HG03066 (cell line): ENCODE data around the gene STARD13.

Source experiments
- ATAC-seq: cut with Tn5 transposase; IDR thresholded peaks from one replicate; pipeline ENCODE4 v1.9.1; 2021; ENCODE audit warnings: low read depth; ENCODE audit not compliant: unreplicated experiment

The STARD13 gene

DNA sequence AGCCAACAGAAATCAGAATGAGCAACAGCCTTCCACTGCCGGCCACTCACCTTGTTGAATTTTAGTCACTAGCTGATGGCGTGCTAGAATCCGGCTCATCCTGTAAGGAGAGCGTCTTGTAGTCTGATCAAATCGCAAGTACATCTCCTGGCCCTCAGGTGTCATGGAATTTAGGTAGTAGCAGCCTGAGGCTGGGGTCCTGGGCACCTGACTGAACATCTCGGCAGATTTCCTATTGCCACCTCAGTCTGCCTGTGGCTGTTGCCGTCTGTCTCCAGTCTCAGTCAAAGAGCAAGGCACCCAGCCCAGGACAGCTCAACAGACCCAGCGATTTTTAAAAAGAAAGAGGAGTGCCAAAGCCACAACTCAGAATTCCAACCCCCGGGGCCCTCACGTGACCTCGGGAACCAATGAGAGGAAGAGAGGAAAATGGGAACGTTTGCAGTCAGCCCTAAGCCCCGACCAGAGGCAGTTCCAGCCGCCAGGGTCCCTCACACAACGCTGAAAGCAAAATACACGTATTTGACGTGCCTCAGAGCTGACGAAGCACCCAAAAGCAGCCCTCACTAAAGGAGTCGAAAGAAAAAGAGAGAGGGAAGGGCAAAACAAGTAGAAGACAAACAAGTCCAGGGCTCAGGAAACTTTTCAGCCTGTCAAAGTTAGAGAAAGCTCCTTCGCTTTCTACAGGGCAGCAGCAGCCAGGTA lies at the start of gene STARD13:
TSS of gene STARD13 (minus strand) at position 336 of the 705 bp plus-strand sequence. CDS start at position 219, 117 bp downstream.
- ATAC-seq = peak; percentile 76

- ATAC-seq = no peak
Observed at GRCh38 chr13:33334831-33335230, 49.3 kb upstream of the STARD13 start.

DNA sequence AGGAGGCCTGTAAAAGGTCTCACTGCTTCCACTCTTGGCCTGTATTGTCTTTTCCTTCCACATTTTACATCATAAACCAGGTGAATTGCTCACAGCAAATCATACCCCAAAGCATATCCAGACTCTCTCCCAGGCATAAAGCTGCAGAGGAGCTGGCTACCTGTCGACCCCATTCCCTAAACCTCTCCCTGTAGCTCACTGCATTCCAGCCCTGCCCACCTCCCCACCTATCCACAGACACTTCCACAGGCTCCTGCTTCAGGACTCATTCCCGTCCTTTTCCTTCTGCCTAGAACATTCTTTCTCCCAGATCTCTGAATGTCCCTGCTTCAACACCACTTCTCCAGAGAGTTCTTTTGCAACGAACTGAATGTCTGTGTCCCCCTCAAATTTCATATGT lies 46.4 kb upstream of the STARD13 start:
- no peak for ATAC-seq

- no peak for ATAC-seq
Observed at GRCh38 chr13:33330483-33330882, 44.9 kb upstream of the STARD13 start.

- ATAC-seq = no peak
Observed at GRCh38 chr13:33328701-33329100, 43.1 kb upstream of the STARD13 start.

- ATAC-seq = no peak
Observed at GRCh38 chr13:33326723-33327122, 41.2 kb upstream of the STARD13 start.

DNA sequence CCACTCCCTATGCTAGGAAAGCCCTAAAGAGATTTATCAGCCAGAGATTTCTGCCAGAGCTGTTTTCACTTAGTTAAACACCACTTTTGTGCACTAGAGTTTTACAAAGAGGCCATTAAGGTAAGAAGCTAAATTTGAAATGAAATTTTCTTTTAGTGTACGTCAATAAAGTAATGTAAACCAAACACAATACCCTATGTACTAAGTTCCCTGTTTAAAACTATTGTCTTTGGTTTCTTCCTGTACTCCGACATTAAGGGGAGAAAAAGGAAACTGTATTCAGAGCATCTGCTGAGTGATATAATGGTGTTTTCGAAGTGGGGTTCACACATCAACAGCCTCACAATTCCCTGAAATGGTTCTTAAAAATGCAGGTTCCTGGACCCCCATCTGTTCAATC lies 40.7 kb upstream of the STARD13 start:
- ATAC-seq = no peak

- ATAC-seq = no peak
Observed at GRCh38 chr13:33323801-33324510, 38.4 kb upstream of the STARD13 start.

DNA sequence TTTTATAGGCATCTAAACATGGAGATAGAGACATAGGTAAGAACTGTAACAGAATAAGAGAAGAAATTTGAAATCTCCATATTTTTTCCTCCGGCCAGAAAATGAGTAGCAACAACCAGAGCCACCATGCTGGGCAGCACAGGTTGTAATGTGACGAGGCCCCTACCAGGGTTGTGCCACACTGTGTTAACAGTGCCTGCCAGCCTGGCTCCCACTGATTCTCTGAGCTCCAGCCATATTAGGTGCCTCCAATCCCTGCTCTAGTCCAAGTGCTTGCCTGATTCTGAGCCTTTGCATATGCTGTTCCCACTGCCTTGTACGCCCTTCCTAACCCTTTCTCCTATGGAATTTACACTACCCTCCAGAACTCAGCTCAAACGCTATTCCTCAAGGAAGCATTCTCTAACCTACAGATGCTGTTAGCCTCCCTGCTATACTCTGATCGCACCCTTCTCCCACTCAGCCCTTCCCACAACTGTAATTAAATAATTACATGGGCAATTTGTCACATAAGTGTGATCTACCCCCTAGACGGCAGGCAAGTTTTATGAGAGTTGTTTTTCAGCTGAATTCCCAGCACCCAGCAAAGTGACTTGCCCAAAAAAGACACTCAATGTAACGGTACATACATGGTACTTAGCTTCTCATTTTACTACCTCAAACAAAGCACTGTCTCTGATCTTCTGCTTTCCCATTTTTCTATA lies 37.6 kb upstream of the STARD13 start:
- no peak for ATAC-seq

GRCh38 chr13:33322543-33322809 lies 36.9 kb upstream of the STARD13 start:
- no peak for ATAC-seq

- no peak for ATAC-seq
Observed at GRCh38 chr13:33321686-33322542, 36.4 kb upstream of the STARD13 start.

- no peak for ATAC-seq
Observed at GRCh38 chr13:33319859-33320258, 34.3 kb upstream of the STARD13 start.

DNA sequence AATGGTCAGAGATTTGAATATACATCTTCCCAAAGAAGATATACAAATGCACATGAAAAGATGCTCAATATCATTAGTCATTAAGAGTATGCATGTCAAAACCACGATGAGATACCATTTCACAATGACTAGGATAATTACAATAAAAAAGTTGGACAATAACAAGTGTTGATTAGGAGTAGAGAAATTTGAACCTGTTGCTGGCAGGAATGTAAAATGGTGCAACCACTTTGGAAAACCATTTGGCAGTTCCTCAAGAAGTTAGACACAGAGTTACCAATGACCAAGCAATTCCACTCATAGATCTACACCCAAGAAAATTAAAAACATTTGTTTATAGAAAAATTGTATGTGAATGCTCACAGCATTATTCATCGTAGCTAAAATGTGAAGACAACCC lies 33.2 kb upstream of the STARD13 start:
- no peak for ATAC-seq

DNA sequence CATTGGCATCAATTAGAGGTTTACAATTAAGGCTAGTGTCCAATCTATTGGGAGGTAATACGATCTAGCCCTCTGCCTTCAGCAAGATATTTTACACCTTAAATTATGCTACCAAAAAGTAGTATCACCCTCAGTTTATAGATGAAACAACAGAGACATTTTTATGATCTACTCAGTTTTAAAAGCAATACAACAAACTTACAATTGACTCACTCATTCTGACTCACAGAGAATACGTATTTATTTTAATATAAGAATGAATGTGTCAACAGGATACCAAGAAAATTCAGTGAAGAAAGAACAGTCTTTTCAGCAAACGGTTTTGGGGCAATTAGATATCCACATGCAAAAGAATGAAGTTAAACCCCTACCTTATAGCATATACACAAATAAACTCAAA lies 32.5 kb upstream of the STARD13 start:
- no peak for ATAC-seq

- ATAC-seq = no peak
Observed at GRCh38 chr13:33316890-33317289, 31.3 kb upstream of the STARD13 start.

- no peak for ATAC-seq
Observed at GRCh38 chr13:33313504-33313903, 27.9 kb upstream of the STARD13 start.

- no peak for ATAC-seq
Observed at GRCh38 chr13:33312861-33313212, 27.3 kb upstream of the STARD13 start.

- no peak for ATAC-seq
Observed at GRCh38 chr13:33312150-33312860, 26.8 kb upstream of the STARD13 start.

DNA sequence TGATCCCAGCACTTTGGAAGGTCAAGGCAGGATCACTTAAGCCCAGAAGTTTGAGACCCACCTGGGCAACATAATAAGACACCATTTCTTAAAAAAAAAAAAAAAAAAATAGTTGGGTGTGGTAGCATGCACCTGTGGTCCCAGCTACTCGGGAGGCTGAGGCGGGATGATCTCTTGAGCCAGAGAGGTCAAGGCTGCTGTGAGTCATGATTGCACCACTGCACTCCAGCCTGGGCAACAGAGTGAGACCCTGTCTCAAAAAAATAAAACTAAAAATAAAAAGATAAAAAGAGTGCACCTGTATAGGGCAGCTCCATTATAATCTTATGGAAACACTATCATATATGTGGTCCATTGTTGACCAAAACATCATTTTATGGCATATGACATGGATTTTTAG lies 25.5 kb upstream of the STARD13 start:
- ATAC-seq = no peak

DNA sequence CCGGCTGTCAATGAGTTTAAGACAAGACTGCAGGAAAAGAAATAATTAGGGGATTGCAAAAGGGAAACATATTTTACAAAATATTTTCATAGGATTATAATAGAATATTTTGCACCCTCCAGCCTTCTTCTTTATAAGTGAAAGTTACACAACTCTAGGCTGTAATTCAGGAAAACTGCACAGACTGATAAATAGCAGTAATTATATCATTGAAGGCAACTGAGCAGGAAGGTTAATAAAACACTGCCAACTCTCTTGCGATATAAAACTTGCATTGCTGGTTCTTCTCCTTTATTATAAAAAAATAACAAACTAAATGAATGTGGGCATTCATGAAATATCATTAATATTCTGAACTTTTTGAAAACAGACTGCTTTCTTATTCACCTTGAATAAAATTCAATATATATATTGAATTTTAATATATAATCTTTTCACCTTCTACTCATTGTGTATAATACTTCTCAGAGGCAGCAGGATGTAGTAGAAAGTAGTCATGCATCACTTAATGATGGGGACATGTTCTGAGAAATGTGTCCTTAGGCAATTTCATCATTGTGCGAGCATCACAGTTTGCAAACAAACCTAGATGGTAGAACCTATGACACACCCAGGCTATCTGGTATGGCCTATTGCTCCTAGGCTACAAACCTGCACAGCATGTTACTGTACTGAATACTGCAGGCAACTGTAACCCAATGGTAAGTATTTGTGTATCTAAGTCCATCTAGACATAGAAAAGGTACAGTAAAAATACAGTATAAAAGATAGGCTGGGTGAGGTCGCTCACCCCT lies 24.9 kb upstream of the STARD13 start:
- ATAC-seq = no peak
